ENCODE data around the gene TPI1. TPM values are rescaled to one million over a fixed set of nuclear protein-coding genes. Genes with fewer than 3 reads are reported as not detected.

TPI1 gene
- total RNA-seq, 1 experiment from 2014 or later = 1,259 TPM

DNA sequence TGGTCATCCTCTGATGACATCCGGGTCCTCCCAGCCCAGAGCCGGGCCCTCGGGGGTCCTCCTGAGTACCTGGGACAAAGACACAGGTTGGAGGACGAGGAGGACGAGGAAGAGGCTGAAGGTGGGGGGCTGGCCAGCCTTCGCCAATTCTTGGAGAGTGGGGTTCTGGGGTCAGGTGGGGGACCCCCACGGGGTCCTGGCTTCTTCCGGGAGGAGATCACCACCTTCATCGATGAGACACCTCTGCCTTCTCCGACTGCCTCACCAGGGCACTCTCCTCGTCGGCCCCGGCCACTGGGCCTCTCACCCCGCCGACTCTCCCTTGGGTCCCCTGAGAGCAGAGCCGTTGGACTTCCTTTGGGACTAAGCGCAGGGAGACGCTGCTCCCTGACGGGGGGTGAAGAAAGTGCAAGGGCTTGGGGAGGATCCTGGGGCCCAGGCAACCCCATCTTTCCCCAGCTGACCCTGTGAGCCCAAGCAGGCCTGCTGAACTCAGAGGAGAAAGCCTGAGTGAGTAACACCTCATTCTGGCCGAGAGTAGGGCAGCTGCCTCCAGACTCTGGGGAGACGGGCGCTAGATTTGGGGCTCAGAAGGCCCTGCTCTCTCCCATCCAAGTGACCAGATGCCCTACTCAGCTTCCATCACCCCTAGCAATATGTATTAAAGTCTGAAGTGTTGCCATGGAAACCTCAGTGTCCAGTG is 40.4 kb upstream of the TPI1 start:
- no peak overlapping the region for H3K27ac ChIP-seq (ENCODE audit: low read length)

DNA sequence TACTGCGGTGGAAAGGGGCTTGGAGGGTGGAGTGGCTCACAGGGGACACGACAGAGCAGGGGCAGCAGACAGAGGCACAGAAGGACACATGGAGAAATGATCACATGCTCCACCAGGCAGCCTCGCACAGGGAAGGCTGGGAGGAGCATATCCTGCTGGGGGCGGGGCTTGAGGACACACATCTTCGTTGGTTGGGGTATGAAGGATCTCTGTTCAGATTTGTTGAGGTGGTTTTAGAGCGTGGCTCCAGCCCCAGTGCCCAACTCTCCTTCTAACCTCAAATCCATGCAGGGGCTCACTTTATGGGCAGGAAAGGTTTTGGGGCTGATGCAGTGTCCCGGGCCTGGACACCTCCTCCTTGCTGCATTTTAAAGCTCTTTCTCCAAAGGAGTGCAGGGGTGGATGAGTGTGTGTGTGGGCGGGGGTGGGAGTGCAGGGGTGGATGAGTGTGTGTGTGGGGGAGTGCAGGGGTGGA is 39.9 kb upstream of the TPI1 start:
- H3K9me3 ChIP-seq (ENCODE audit: low read length) = no peaks in the 10 kb centered on the region
- H4K20me1 ChIP-seq (ENCODE audit: low read length) = no peaks in the 10 kb centered on the region
- no peak overlapping the region for H3K9ac ChIP-seq (ENCODE audit: low read length)
- no peaks in the 10 kb centered on the region for H3K9me2 ChIP-seq (replicated peaks; ENCODE audit: low read length)
- ChIA-PET POLR2A (ENCODE audit: unreplicated experiment) (no interaction called here), CTCF (no interaction called here)
- H3K4me1 ChIP-seq (ENCODE audit: insufficient read depth, low read length) = peaks cover 5% of the 10 kb centered on the region; the same call in 1 of the 2 replicates
- DNase-seq (peak; percentile 60), ATAC-seq (peak; percentile 51; the same call in 1 of the 2 replicates)
- H3K36me3 ChIP-seq (ENCODE audit: low read depth, low read length) = no peaks in the 10 kb centered on the region
- BruUV-seq (replicated peaks) = no TSS peak
- peak overlapping the region; percentile 52; the same call in 1 of the 2 replicates for H2AFZ ChIP-seq (ENCODE audit: low read length)
- no peaks in the 10 kb centered on the region for H3K27me3 ChIP-seq (ENCODE audit: low read length)
- H3K27ac ChIP-seq (ENCODE audit: low read length) = no peak overlapping the region
- no peaks in the 10 kb centered on the region for H3F3A ChIP-seq (ENCODE audit: low read length, unreplicated experiment)
- intact Hi-C loops (cut with micrococcal nuclease) = no loop called here
- no peak overlapping the region for H3K4me3 ChIP-seq (ENCODE audit: low read length)
- H3K4me2 ChIP-seq (ENCODE audit: low read length) = peak overlapping the region; percentile 55
- H3K79me2 ChIP-seq (ENCODE audit: low read length) = no peaks in the 10 kb centered on the region
- TF ChIP-seq, protein P1, sequence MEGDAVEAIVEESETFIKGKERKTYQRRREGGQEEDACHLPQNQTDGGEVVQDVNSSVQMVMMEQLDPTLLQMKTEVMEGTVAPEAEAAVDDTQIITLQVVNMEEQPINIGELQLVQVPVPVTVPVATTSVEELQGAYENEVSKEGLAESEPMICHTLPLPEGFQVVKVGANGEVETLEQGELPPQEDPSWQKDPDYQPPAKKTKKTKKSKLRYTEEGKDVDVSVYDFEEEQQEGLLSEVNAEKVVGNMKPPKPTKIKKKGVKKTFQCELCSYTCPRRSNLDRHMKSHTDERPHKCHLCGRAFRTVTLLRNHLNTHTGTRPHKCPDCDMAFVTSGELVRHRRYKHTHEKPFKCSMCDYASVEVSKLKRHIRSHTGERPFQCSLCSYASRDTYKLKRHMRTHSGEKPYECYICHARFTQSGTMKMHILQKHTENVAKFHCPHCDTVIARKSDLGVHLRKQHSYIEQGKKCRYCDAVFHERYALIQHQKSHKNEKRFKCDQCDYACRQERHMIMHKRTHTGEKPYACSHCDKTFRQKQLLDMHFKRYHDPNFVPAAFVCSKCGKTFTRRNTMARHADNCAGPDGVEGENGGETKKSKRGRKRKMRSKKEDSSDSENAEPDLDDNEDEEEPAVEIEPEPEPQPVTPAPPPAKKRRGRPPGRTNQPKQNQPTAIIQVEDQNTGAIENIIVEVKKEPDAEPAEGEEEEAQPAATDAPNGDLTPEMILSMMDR (conservative IDR thresholded peaks at IDR 0.05; ENCODE audit: low read depth, low read length) = no peak
- TF ChIP-seq EZH2phosphoT487 (IDR thresholded peaks at IDR 0.05; ENCODE audit: borderline replicate concordance, low read length) (no peak), EZH2 (IDR thresholded peaks at IDR 0.05; ENCODE audit: low read length, unreplicated experiment) (no peak)

More for the DNA sequence above, 40.4 kb upstream of the TPI1 start:
- Histone ChIP-seq H4K20me1 (ENCODE audit: low read length) (no peaks in the 10 kb centered on the region), H2AFZ (ENCODE audit: low read length) (peak overlapping the region; percentile 52; the same call in 1 of the 2 replicates), H3K27me3 (ENCODE audit: low read length) (no peaks in the 10 kb centered on the region), H3K9ac (ENCODE audit: low read length) (no peak overlapping the region), H3F3A (ENCODE audit: low read length, unreplicated experiment) (no peaks in the 10 kb centered on the region), H3K4me2 (ENCODE audit: low read length) (peak overlapping the region; percentile 55; the same call in 1 of the 2 replicates), H3K4me1 (ENCODE audit: insufficient read depth, low read length) (peaks cover 5% of the 10 kb centered on the region; the same call in 1 of the 2 replicates), H3K9me3 (ENCODE audit: low read length) (no peaks in the 10 kb centered on the region), H3K36me3 (ENCODE audit: low read depth, low read length) (no peaks in the 10 kb centered on the region), H3K4me3 (ENCODE audit: low read length) (no peak overlapping the region), H3K79me2 (ENCODE audit: low read length) (no peaks in the 10 kb centered on the region), H3K9me2 (replicated peaks; ENCODE audit: low read length) (no peaks in the 10 kb centered on the region)
- ChIA-PET CTCF (no interaction called here), POLR2A (ENCODE audit: unreplicated experiment) (no interaction called here)
- DNase-seq (no peak), ATAC-seq (no peak)
- intact Hi-C loops (cut with micrococcal nuclease) = no loop called here
- TF ChIP-seq, protein P1 (conservative IDR thresholded peaks at IDR 0.05; ENCODE audit: low read depth, low read length) = no peak
- no peak for TF ChIP-seq EZH2 (IDR thresholded peaks at IDR 0.05; ENCODE audit: low read length, unreplicated experiment)
- TF ChIP-seq EZH2phosphoT487 (IDR thresholded peaks at IDR 0.05; ENCODE audit: borderline replicate concordance, low read length) = no peak
- no TSS peak for BruUV-seq (replicated peaks)
